ENCODE results near the gene PTPRN2. TPM values are rescaled to one million over a fixed set of nuclear protein-coding genes. Genes with fewer than 3 reads are reported as not detected.

Gene PTPRN2
- total RNA-seq, 1 experiment from 2014 or later, result 0.11 TPM

DNA sequence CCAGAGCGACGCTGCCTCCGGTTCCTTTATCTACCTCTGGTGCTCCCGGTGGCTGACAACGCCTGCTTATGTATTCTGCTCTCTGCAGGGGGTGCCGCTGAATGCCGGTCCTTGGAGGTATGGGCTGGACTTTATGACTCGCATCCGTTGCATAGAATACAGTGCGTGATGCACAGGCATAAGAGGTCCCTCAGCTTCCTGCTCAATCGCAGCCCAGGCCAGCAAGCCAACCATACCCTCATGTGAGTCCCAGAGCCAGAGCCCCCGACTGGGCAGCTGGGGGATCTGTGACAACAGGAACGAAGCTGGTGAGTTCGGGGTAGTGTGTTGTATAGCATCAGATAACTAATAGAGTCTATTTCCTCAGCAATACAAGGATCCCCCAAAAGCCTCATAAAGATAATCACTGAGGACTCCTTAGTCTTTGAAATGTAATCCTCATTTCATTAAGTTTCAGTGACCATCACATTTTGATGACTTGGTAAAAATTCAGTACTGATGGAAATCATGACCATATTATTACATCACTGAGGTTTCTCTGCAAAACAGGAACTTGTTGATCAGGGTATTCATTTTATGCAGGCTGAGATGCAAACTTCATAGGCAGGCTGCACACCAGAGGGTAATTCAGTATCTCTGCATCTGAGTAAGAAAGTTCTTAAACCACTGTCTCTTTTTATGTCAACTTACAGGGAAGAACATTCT is 607.8 kb downstream of the PTPRN2 start:
- no peak for DNase-seq (ENCODE audit: low spot score)
- no TSS peak for BruUV-seq (replicated peaks)
- H3K27me3 ChIP-seq (replicated peaks; ENCODE audit: insufficient read depth, low read depth, low read length, poor library complexity), result no peaks in the 10 kb centered on the region

DNA sequence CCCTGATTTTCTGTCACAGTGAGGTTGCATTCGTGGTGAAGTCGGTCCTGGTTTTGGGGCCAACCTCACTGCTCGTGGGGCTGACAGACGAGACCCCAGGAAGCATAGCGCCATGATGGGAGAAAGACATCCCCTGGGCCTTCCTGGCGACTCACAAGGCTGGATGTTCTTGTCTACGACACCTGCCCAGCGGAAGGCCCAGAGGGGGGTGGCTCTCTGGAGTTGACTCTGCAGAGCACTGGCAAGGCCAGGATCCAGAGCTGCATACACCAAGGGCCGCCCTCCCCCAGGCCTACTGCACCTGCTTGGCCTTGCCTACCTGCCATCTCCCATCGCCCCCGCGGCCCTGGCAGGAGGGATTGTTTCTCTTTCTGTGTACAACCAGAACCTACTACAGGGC is 608.9 kb downstream of the PTPRN2 start:
- CTCF ChIA-PET, result no interaction called here
- Histone ChIP-seq H3K36me3 (ENCODE audit: insufficient read depth, low read length, poor library complexity, severe bottlenecking) (no peaks in the 10 kb centered on the region), H3K27ac (ENCODE audit: low read depth, low read length, poor library complexity, severe bottlenecking) (no peak overlapping the region), H3K9me3 (ENCODE audit: low read depth, low read length, poor library complexity, severe bottlenecking) (peaks cover 10% of the 10 kb centered on the region), H3K4me1 (ENCODE audit: insufficient read depth, low read length, poor library complexity, severe bottlenecking) (no peaks in the 10 kb centered on the region), H3K4me3 (ENCODE audit: low read depth, low read length, poor library complexity, severe bottlenecking) (no peak overlapping the region), H3K27me3 (replicated peaks; ENCODE audit: insufficient read depth, low read depth, low read length, poor library complexity) (no peaks in the 10 kb centered on the region)
- DNase-seq (ENCODE audit: low spot score), result no peak
- POLR2A ChIA-PET (ENCODE audit: low non-redundant PET), result no interaction called here
- no TSS peak for BruUV-seq (replicated peaks)
- TF ChIP-seq, protein P1, sequence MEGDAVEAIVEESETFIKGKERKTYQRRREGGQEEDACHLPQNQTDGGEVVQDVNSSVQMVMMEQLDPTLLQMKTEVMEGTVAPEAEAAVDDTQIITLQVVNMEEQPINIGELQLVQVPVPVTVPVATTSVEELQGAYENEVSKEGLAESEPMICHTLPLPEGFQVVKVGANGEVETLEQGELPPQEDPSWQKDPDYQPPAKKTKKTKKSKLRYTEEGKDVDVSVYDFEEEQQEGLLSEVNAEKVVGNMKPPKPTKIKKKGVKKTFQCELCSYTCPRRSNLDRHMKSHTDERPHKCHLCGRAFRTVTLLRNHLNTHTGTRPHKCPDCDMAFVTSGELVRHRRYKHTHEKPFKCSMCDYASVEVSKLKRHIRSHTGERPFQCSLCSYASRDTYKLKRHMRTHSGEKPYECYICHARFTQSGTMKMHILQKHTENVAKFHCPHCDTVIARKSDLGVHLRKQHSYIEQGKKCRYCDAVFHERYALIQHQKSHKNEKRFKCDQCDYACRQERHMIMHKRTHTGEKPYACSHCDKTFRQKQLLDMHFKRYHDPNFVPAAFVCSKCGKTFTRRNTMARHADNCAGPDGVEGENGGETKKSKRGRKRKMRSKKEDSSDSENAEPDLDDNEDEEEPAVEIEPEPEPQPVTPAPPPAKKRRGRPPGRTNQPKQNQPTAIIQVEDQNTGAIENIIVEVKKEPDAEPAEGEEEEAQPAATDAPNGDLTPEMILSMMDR (conservative IDR thresholded peaks at IDR 0.05; ENCODE audit: low read depth, low read length), result no peak
- TF ChIP-seq EZH2 (IDR thresholded peaks at IDR 0.05; ENCODE audit: borderline replicate concordance, low read depth, low read length, poor library complexity, severe bottlenecking), result no peak
- intact Hi-C loops (cut with micrococcal nuclease; ENCODE audit: unreplicated experiment), result no loop called here

More for the DNA sequence above, 607.8 kb downstream of the PTPRN2 start:
- Histone ChIP-seq H3K4me3 (ENCODE audit: low read depth, low read length, poor library complexity, severe bottlenecking) (no peak overlapping the region), H3K36me3 (ENCODE audit: insufficient read depth, low read length, poor library complexity, severe bottlenecking) (no peaks in the 10 kb centered on the region), H3K27ac (ENCODE audit: low read depth, low read length, poor library complexity, severe bottlenecking) (no peak overlapping the region), H3K4me1 (ENCODE audit: insufficient read depth, low read length, poor library complexity, severe bottlenecking) (no peaks in the 10 kb centered on the region), H3K9me3 (ENCODE audit: low read depth, low read length, poor library complexity, severe bottlenecking) (peaks cover 3% of the 10 kb centered on the region)
- intact Hi-C loops (cut with micrococcal nuclease; ENCODE audit: unreplicated experiment), result no loop called here
- TF ChIP-seq EZH2 (IDR thresholded peaks at IDR 0.05; ENCODE audit: borderline replicate concordance, low read depth, low read length, poor library complexity, severe bottlenecking), result no peak
- TF ChIP-seq, protein P1 (conservative IDR thresholded peaks at IDR 0.05; ENCODE audit: low read depth, low read length), result no peak
- ChIA-PET CTCF (no interaction called here), POLR2A (ENCODE audit: low non-redundant PET) (no interaction called here)

DNA sequence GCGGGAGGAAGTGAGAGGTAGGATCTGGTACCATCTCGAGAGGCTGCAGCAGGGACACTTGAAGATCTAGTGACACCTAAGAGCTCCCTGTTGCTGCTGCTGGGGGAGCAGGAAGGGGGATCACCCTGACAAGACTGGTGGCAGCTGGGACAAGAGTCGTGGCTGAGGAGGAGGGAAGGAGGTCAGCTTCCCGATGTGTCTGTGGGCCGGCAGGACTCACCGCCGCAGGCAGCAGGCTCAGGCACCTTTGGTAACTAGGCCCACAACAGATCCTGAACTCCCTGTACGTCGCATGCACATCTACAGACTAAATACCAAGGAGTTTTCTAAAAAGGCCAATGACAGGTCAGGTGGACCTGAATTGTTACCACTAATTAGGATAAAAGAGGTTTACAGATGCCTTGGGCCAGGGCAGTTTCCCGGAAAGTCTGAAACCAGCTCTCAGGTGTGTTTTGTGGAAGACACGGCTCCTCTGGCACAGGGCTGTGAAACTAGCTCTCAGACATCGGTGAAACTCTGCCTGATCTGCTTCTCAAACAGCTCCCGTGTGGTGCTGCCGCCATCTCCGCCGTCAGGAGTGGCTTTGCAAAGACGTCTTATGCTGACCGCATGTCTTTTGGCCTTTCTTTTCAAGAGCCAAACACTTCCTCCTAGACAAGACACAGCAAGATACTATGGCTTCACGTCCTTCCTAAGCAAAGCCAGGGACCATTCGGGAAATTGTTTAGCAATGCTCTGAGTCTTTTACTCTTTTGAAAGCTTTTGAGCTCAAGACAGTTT is 609.7 kb downstream of the PTPRN2 start:
- peaks cover 15% of the 10 kb centered on the region for H3K9me3 ChIP-seq (ENCODE audit: low read depth, low read length, poor library complexity, severe bottlenecking)
- H3K36me3 ChIP-seq (ENCODE audit: insufficient read depth, low read length, poor library complexity, severe bottlenecking), result no peaks in the 10 kb centered on the region
- intact Hi-C loops (cut with micrococcal nuclease; ENCODE audit: unreplicated experiment), result no loop called here
- H3K27me3 ChIP-seq (replicated peaks; ENCODE audit: insufficient read depth, low read depth, low read length, poor library complexity), result no peaks in the 10 kb centered on the region
- no peak for DNase-seq (ENCODE audit: low spot score)
- ChIA-PET CTCF (no interaction called here), POLR2A (ENCODE audit: low non-redundant PET) (no interaction called here)
- no peak overlapping the region for H3K27ac ChIP-seq (ENCODE audit: low read depth, low read length, poor library complexity, severe bottlenecking)
- H3K4me3 ChIP-seq (ENCODE audit: low read depth, low read length, poor library complexity, severe bottlenecking), result no peak overlapping the region
- no peaks in the 10 kb centered on the region for H3K4me1 ChIP-seq (ENCODE audit: insufficient read depth, low read length, poor library complexity, severe bottlenecking)
- TF ChIP-seq, protein P1 (conservative IDR thresholded peaks at IDR 0.05; ENCODE audit: low read depth, low read length), result no peak
- BruUV-seq (replicated peaks), result no TSS peak

All from A673 (cell line).